OCI-LY1 (cell line): ENCODE measurements around the gene SPCS1.
A peak's percentile ranks its signal among the peaks of the same experiment; 100 is the strongest.

ENCODE experiments used
- H2AFZ ChIP-seq: fragments of 200-600 bp; sonication (generic), shearing (Covaris generic); 2 replicates; pipeline ENCODE4 v1.6.0; 2014; ENCODE audit warnings: antibody characterized with exemption, mild to moderate bottlenecking, low read length
- H3F3A ChIP-seq: fragments of 200-600 bp; sonication (generic), shearing (Covaris generic); 2 replicates; pipeline ENCODE4 v1.6.0; 2014; ENCODE audit warnings: mild to moderate bottlenecking, antibody characterized with exemption, low read length, moderate library complexity; ENCODE audit not compliant: insufficient read depth
- H3K27ac ChIP-seq: fragments of 200-600 bp; sonication (generic); 2 replicates; pipeline ENCODE4 v1.5.1; 2014; ENCODE audit warnings: low read length, mixed run types, mild to moderate bottlenecking, low read depth; ENCODE audit not compliant: poor library complexity, severe bottlenecking
- H3K27me3 ChIP-seq: fragments of 200-600 bp; sonication (generic); 2 replicates; pipeline ENCODE4 v1.6.0; 2014; ENCODE audit warnings: antibody characterized with exemption, mild to moderate bottlenecking, low read length, moderate library complexity; ENCODE audit not compliant: insufficient read depth
- H3K36me3 ChIP-seq: fragments of 200-600 bp; sonication (generic); 2 replicates; pipeline ENCODE4 v1.6.1; 2014; ENCODE audit warnings: mild to moderate bottlenecking, antibody characterized with exemption, low read length, moderate library complexity, mixed read lengths; ENCODE audit not compliant: insufficient read depth
- H3K4me1 ChIP-seq: fragments of 200-600 bp; sonication (generic); 2 replicates; pipeline ENCODE4 v1.5.1; 2014; ENCODE audit warnings: mild to moderate bottlenecking, low read length, moderate library complexity; ENCODE audit not compliant: insufficient read depth, severe bottlenecking
- H3K4me2 ChIP-seq: fragments of 200-600 bp; sonication (generic), shearing (Covaris generic); 2 replicates; pipeline ENCODE4 v1.6.1; 2014; ENCODE audit warnings: low read length
- H3K4me3 ChIP-seq: fragments of 200-600 bp; sonication (generic); 2 replicates; pipeline ENCODE4 v1.5.1; 2014; ENCODE audit warnings: low read length, low read depth, mild to moderate bottlenecking, mixed read lengths; ENCODE audit not compliant: poor library complexity, severe bottlenecking
- H3K79me2 ChIP-seq: fragments of 200-600 bp; shearing (Covaris generic); 2 replicates; pipeline ENCODE4 v1.6.1; 2016; ENCODE audit warnings: mixed run types, low read length, mixed read lengths; ENCODE audit not compliant: insufficient read depth
- H3K9ac ChIP-seq: fragments of 200-600 bp; sonication (generic), shearing (Covaris generic); 2 replicates; pipeline ENCODE4 v1.6.1; 2014; ENCODE audit warnings: mild to moderate bottlenecking, low read length, mixed read lengths
- H3K9me2 ChIP-seq: fragments of 200-600 bp; sonication (generic), shearing (Covaris generic); 2 replicates; pipeline ENCODE4 v1.6.1; 2014; ENCODE audit warnings: low read depth, mild to moderate bottlenecking, low read length, mixed read lengths
- H3K9me3 ChIP-seq: fragments of 200-600 bp; shearing (Covaris generic); 2 replicates; pipeline ENCODE4 v1.6.1; 2014; ENCODE audit warnings: low read length, mixed read lengths
- H4K20me1 ChIP-seq: fragments of 200-600 bp; sonication (generic), shearing (Covaris generic); 2 replicates; pipeline ENCODE4 v1.6.0; 2016; ENCODE audit warnings: mild to moderate bottlenecking, low read length; ENCODE audit not compliant: insufficient read depth
- EZH2 ChIP-seq: fragments of 200-600 bp; sonication (generic), shearing (Covaris generic); IDR thresholded peaks from 2 replicates; pipeline ENCODE4 v1.8.0; 2017; ENCODE audit warnings: borderline replicate concordance, mixed run types, mild to moderate bottlenecking, antibody characterized with exemption, low read length, moderate library complexity, mixed read lengths
- TF ChIP-seq, protein P1 (sequence below): fragments of 200-600 bp; sonication (generic), shearing (Covaris generic); IDR thresholded peaks from 2 replicates; pipeline ENCODE4 v1.5.1; 2017; ENCODE audit warnings: mild to moderate bottlenecking, antibody characterized with exemption, low read length, moderate library complexity, mixed read lengths

The SPCS1 gene

DNA sequence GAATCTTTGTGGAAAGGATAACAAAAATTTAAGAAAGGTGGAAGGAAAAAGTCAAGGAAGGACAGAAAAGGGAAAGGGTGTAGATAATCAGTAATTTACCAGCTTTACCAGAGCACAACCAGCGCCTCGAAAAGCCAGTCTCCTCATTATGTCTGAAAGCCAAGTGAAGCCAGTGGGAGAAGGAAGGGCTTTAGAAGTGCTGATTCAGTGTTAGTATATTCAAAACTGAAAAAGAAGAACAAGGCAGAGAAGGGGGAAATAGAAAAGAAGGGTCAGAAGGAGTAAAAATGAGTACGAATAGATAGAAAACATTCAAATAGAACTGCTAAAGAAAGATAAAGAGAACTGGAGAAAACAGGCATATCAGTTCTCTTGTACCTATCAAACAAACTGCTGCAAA is 24.3 kb upstream of the SPCS1 start:
- no peak overlapping the region for H2AFZ ChIP-seq
- H3K79me2 ChIP-seq: peaks cover 44% of the 10 kb centered on the region
- H3F3A ChIP-seq: no peaks in the 10 kb centered on the region
- H3K9ac ChIP-seq: no peak overlapping the region
- no peak for TF ChIP-seq EZH2
- TF ChIP-seq, protein P1, sequence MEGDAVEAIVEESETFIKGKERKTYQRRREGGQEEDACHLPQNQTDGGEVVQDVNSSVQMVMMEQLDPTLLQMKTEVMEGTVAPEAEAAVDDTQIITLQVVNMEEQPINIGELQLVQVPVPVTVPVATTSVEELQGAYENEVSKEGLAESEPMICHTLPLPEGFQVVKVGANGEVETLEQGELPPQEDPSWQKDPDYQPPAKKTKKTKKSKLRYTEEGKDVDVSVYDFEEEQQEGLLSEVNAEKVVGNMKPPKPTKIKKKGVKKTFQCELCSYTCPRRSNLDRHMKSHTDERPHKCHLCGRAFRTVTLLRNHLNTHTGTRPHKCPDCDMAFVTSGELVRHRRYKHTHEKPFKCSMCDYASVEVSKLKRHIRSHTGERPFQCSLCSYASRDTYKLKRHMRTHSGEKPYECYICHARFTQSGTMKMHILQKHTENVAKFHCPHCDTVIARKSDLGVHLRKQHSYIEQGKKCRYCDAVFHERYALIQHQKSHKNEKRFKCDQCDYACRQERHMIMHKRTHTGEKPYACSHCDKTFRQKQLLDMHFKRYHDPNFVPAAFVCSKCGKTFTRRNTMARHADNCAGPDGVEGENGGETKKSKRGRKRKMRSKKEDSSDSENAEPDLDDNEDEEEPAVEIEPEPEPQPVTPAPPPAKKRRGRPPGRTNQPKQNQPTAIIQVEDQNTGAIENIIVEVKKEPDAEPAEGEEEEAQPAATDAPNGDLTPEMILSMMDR: no peak
- no peak overlapping the region for H3K4me3 ChIP-seq
- H4K20me1 ChIP-seq: no peaks in the 10 kb centered on the region
- no peaks in the 10 kb centered on the region for H3K9me2 ChIP-seq
- H3K27ac ChIP-seq: no peak overlapping the region
- no peaks in the 10 kb centered on the region for H3K9me3 ChIP-seq
- H3K4me2 ChIP-seq: no peak overlapping the region
- H3K4me1 ChIP-seq: peaks cover 18% of the 10 kb centered on the region
- peaks cover 51% of the 10 kb centered on the region for H3K36me3 ChIP-seq
- H3K27me3 ChIP-seq: no peaks in the 10 kb centered on the region

DNA sequence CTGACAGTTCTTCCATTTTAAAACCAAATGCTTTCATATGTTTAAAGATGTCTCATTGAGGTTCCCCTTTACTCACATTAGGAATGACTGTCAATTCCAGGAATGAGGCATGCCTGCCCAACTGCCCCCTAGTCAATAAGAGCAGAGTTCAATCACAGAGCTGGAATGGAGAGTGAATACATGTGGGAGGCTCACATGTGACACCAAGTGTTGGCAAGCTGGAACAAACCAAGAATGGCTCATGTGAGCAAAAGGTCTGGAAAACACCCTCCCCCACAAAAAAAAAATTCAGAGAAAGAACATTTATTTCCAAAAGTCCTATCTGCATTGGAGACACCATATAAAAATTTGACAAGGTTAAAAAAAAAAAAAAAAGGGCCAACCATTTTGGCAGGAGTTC is 23.9 kb upstream of the SPCS1 start:
- Histone ChIP-seq H3K27me3 (no peaks in the 10 kb centered on the region), H3K27ac (no peak overlapping the region), H3K4me2 (no peak overlapping the region), H3K79me2 (peaks cover 49% of the 10 kb centered on the region), H3K9ac (no peak overlapping the region), H3K4me1 (peaks cover 22% of the 10 kb centered on the region), H3K9me2 (no peaks in the 10 kb centered on the region), H3F3A (no peaks in the 10 kb centered on the region), H2AFZ (no peak overlapping the region), H3K9me3 (no peaks in the 10 kb centered on the region), H4K20me1 (no peaks in the 10 kb centered on the region), H3K36me3 (peaks cover 51% of the 10 kb centered on the region), H3K4me3 (no peak overlapping the region)
- no peak for TF ChIP-seq EZH2
- TF ChIP-seq, protein P1: no peak

DNA sequence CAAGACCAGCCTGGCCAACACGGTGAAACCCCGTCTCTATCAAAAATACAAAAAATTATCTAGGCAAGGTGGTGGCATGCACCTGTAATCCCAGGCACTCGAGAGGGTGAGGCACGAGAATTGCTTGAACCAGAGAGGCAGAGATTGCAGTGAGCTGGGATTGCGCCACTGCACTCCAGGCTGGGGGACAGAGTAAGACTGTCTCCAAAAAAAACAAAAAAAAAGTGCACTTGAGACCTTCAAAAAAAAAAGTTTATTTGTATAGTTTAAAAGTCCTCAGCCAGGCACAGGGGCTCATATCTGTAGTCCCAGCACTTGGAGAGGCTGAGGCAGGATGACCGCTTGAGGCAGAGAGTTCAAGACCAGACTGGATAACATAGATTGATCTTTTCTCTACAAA is 22.3 kb upstream of the SPCS1 start:
- peak overlapping the region; percentile 77; the same call in 1 of the 2 replicates for H3K4me2 ChIP-seq
- H3K9me2 ChIP-seq: no peaks in the 10 kb centered on the region
- H2AFZ ChIP-seq: no peak overlapping the region
- no peaks in the 10 kb centered on the region for H3K9me3 ChIP-seq
- H3K79me2 ChIP-seq: peaks cover 54% of the 10 kb centered on the region
- H3K27me3 ChIP-seq: no peaks in the 10 kb centered on the region
- no peaks in the 10 kb centered on the region for H4K20me1 ChIP-seq
- H3K9ac ChIP-seq: no peak overlapping the region
- TF ChIP-seq, protein P1: no peak
- TF ChIP-seq EZH2: no peak
- H3K4me3 ChIP-seq: no peak overlapping the region
- H3K27ac ChIP-seq: no peak overlapping the region
- H3K36me3 ChIP-seq: peaks cover 53% of the 10 kb centered on the region
- H3F3A ChIP-seq: no peaks in the 10 kb centered on the region
- H3K4me1 ChIP-seq: peaks cover 34% of the 10 kb centered on the region
